Thoracic aorta (tissue), 2 donors: ENCODE data around the gene MNT. TPM values are rescaled to one million over a fixed set of nuclear protein-coding genes. Genes with fewer than 3 reads are reported as not detected.

Experiments used
- ATAC-seq: fragments of 150-250 bp; one replicate; pipeline ENCODE4 v1.8.0; 2017; ENCODE audit warnings: low read depth; ENCODE audit not compliant: insufficient number of reproducible peaks, low FRiP score
- DNase-seq: peaks from one replicate; pipeline ENCODE4 v3.0.0-alpha.2; 2020; ENCODE audit warnings: low spot score
- H3K27ac ChIP-seq, 2 donors: fragments of 200-600 bp; sonication (generic); 1 replicate in 1 of 2; 2 replicates in 1 of 2; pipeline ENCODE4 v1.5.1; 2016; ENCODE audit warnings: mild to moderate bottlenecking in 2 of 2, moderate library complexity in 2 of 2
- H3K27me3 ChIP-seq: fragments of 200-600 bp; sonication (generic); replicated peaks from 2 replicates; pipeline ENCODE4 v1.6.0; 2016; ENCODE audit warnings: mild to moderate bottlenecking; ENCODE audit not compliant: insufficient read depth
- H3K36me3 ChIP-seq: fragments of 200-600 bp; sonication (generic); one replicate; pipeline ENCODE4 v1.5.1; 2016
- H3K4me1 ChIP-seq, 2 donors: fragments of 200-600 bp; sonication (generic); 1 replicate in 1 of 2; 2 replicates in 1 of 2; pipeline versions ENCODE4 v1.5.1 to v1.6.0; 2016; ENCODE audit warnings: low read depth in 2 of 2, mild to moderate bottlenecking in 1 of 2; ENCODE audit not compliant: control insufficient read depth in 1 of 2
- H3K4me3 ChIP-seq: fragments of 200-600 bp; sonication (generic); 2 replicates; pipeline ENCODE4 v1.5.1; 2016; ENCODE audit warnings: mild to moderate bottlenecking
- H3K9me3 ChIP-seq: fragments of 200-600 bp; sonication (generic); 2 replicates; pipeline ENCODE4 v1.5.1; 2016
- total RNA-seq, 2 donors: library from RNA; depleted of rRNA; stranded (reverse); fragments of >200 nt; gene quantifications; one replicate each; pipeline versions ENCODE4 v1.1.0 to v1.2.3, GENCODE V29; 2016
- TF ChIP-seq, protein P1 (sequence below): fragments of 200-600 bp; sonication (generic); IDR thresholded peaks from one replicate; pipeline ENCODE4 v1.5.1; 2019; ENCODE audit warnings: antibody characterized with exemption

MNT gene
- total RNA-seq, 2 donors from 2014 or later = 17.9 to 27.1 TPM

DNA sequence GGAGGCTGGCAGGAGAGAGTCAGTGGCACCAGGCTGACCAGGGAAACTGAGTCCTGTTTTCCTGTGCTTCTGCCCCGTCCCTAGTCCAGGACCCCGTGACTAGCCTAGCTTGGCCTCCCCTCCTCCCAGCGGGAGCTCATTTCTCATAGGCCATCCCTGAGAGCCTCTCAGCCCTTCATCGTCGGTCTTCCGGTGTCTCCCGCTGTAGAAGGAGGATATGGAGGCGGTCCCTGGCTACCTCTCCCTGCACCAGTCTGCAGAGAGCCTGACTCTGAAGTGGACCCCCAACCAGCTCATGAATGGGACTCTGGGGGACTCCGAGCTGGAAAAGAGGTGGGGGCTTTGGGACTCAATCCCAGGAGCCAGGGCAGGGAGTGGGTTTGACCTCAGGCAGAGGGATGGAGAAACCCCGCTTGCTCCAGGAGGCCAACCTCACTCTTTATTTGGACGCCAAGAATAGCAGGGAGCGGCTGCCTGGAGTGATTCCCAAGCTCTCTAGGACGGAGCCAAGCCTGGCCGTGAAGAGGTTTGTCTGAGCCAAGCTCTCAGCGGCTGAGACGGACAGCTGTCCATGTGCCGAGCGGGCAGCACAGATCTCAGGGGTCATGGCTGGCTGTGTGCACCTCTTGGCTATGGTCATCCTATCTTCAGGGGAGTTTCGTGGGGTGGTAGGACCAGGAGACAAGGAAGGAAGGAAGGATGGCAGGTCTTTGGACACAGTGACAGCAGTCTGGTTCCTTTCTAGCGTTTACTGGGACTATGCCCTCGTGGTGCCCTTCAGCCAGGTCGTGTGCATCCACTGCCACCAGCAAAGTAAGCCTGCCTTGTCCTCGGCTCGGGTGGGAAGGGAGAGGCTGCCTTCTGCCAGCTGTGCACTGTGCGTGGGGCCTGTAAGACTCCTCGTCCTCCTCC, 36.8 kb downstream of the MNT start:
- peaks cover 11% of the 10 kb centered on the region for H3K36me3 ChIP-seq
- H3K4me3 ChIP-seq = no peak overlapping the region
- no peak for DNase-seq
- H3K27ac ChIP-seq = no peak overlapping the region
- ATAC-seq = no peak
- no peaks in the 10 kb centered on the region for H3K27me3 ChIP-seq
- no peaks in the 10 kb centered on the region for H3K4me1 ChIP-seq
- H3K9me3 ChIP-seq = no peaks in the 10 kb centered on the region
- TF ChIP-seq, protein P1, sequence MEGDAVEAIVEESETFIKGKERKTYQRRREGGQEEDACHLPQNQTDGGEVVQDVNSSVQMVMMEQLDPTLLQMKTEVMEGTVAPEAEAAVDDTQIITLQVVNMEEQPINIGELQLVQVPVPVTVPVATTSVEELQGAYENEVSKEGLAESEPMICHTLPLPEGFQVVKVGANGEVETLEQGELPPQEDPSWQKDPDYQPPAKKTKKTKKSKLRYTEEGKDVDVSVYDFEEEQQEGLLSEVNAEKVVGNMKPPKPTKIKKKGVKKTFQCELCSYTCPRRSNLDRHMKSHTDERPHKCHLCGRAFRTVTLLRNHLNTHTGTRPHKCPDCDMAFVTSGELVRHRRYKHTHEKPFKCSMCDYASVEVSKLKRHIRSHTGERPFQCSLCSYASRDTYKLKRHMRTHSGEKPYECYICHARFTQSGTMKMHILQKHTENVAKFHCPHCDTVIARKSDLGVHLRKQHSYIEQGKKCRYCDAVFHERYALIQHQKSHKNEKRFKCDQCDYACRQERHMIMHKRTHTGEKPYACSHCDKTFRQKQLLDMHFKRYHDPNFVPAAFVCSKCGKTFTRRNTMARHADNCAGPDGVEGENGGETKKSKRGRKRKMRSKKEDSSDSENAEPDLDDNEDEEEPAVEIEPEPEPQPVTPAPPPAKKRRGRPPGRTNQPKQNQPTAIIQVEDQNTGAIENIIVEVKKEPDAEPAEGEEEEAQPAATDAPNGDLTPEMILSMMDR = no peak

DNA sequence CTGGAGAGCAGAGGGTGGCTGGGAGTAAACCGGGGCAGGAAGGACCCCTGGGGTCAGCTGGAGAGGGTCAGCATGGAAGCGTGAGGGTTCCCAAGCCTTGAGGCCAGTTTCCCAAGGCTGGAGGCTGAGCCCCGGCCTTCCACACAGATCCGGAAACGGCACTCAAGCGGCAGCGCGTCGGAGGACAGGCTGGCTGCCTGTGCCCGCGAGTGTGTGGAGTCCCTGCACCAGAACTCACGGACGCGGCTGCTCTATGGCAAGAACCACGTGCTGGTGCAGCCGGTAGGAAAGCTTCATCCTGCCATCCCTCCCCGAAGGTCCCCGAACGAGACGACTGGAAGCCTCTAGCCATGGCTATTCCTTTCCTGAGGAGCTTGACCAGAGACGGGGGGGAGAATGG, 37.5 kb downstream of the MNT start:
- Histone ChIP-seq H3K27ac (no peak overlapping the region), H3K4me3 (no peak overlapping the region), H3K36me3 (peaks cover 11% of the 10 kb centered on the region), H3K4me1 (no peaks in the 10 kb centered on the region), H3K9me3 (no peaks in the 10 kb centered on the region), H3K27me3 (no peaks in the 10 kb centered on the region)
- ATAC-seq (no peak), DNase-seq (no peak)
- TF ChIP-seq, protein P1 = no peak

DNA sequence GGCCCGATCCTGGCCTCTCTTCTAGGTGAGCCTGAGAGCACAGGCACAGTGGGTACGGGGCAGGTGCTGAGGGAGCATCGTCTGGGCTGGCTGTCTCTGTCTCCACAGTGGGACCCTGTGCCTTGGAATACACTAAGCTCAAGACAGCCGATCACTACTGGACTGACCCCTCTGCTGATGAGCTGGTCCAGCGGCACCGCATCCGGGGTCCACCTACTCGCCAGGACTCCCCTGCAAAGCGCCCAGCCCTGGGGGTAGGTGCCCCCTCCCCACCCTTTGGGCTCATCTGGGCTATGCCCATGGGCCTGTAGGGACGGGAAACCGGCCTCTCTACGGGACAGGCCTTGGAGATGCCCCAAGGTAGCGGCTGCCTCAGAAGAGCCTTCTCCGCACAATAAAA, 38.0 kb downstream of the MNT start:
- Histone ChIP-seq H3K27ac (no peak overlapping the region), H3K27me3 (no peaks in the 10 kb centered on the region), H3K9me3 (no peaks in the 10 kb centered on the region), H3K36me3 (peaks cover 11% of the 10 kb centered on the region), H3K4me3 (no peak overlapping the region), H3K4me1 (no peaks in the 10 kb centered on the region)
- DNase-seq = no peak
- ATAC-seq = no peak
- TF ChIP-seq, protein P1 = no peak

DNA sequence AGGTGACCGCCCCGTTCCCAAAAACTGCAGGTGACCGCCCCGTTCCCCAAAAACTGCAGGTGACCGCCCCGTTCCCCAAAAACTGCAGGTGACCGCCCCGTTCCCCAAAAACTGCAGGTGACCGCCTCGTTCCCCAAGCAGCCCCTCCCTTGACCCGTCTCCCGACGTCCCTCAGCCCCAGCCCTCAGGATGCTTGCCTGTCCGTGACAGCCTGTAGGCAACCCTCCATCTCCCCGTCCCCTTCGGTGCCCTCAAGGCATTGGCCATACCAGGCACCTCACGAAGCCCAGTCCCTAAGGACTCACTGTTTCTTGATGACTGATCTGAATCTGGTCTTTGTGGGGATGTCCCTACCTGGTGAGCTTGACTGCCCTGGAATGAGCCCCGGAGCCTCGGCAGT, 38.4 kb downstream of the MNT start:
- no peak overlapping the region for H3K4me3 ChIP-seq
- H3K4me1 ChIP-seq = no peaks in the 10 kb centered on the region
- no peak overlapping the region for H3K27ac ChIP-seq
- DNase-seq (no peak), ATAC-seq (no peak)
- H3K27me3 ChIP-seq = no peaks in the 10 kb centered on the region
- peaks cover 11% of the 10 kb centered on the region for H3K36me3 ChIP-seq
- H3K9me3 ChIP-seq = no peaks in the 10 kb centered on the region
- TF ChIP-seq, protein P1 = no peak

DNA sequence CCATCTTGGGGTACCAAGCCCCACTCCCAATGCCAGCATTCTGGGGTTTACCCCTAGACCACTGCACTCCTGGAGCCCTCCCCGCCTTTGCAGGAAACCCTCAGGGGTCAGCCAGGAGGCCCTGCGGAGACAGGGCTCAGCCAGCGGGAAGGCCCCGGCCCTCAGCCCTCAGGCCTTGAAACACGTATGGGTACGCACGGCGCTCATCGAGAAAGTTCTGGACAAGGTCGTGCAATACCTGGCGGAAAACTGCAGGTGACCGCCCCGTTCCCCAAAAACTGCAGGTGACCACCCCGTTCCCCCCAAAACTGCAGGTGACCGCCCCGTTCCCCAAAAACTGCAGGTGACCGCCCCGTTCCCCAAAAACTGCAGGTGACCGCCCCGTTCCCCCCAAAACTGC, 38.8 kb downstream of the MNT start:
- Histone ChIP-seq H3K27ac (no peak overlapping the region), H3K36me3 (peaks cover 11% of the 10 kb centered on the region), H3K4me1 (no peaks in the 10 kb centered on the region), H3K27me3 (no peaks in the 10 kb centered on the region), H3K4me3 (no peak overlapping the region), H3K9me3 (no peaks in the 10 kb centered on the region)
- TF ChIP-seq, protein P1 = no peak
- ATAC-seq (no peak), DNase-seq (no peak)
